ENCODE data around the gene SV2C. TPM values are rescaled to one million over a fixed set of nuclear protein-coding genes. Genes with fewer than 3 reads are reported as not detected.

The SV2C gene
- total and polyA plus RNA-seq, 2 donors (not counting 1 experiment from before 2014, with no cell fraction given), result not detected

DNA sequence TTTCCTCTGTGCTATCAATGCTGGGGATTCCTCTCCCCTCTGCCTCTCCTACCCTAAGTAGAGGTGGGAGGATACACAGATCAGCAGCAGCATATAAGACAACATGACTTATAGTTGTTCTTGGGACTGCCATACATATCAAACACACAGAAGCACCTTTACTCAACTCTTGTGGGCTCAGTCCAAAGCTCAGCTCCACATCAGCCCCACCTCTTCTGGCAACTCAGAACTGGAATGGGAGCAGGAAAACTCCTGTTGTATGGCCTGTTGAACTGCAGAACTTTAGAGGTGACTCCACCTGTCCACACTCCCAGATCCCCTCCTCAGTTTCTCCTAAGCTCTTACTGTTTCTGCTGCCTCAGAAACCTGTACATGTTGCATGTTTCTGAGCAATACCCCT lies 127.8 kb downstream of the SV2C start:
- Histone ChIP-seq H3K27ac (ENCODE audit: low read length in 2 of 2) (no peak overlapping the region), H3K27me3 (replicated peaks in 1 of 4; ENCODE audit: control extremely low read depth in 1 of 4, control insufficient read depth in 3 of 4, insufficient read depth in 4 of 4, low read length in 3 of 4) (no peaks in the 10 kb centered on the region), H3K36me3 (replicated peaks in 1 of 2; ENCODE audit: control extremely low read depth in 1 of 2, control insufficient read depth in 1 of 2, extremely low read depth in 1 of 2, insufficient read depth in 2 of 2, low read length in 1 of 2) (no peaks in the 10 kb centered on the region), H3K9ac (ENCODE audit: low read length) (no peak overlapping the region), H2AFZ (ENCODE audit: insufficient read depth, low read depth, low read length, poor library complexity, severe bottlenecking) (no peak overlapping the region), H4K20me1 (ENCODE audit: control insufficient read depth, insufficient read depth, low read length, poor library complexity, severe bottlenecking) (no peaks in the 10 kb centered on the region), H3K4me1 (ENCODE audit: control insufficient read depth in 2 of 2, insufficient read depth in 2 of 2, low read length in 2 of 2) (no peaks in the 10 kb centered on the region), H3K9me3 (ENCODE audit: control extremely low read depth in 1 of 3, control insufficient read depth in 2 of 3, insufficient read depth in 1 of 3, low read length in 2 of 3) (peaks cover 1 to 8% (median 5%) of the 10 kb centered on the region in 3 donors), H3K79me2 (ENCODE audit: control insufficient read depth, insufficient read depth, low read length) (no peaks in the 10 kb centered on the region), H3K4me2 (replicated peaks; ENCODE audit: low read depth, low read length, poor library complexity, severe bottlenecking) (no peak overlapping the region), H3K4me3 (ENCODE audit: control extremely low read depth in 1 of 5, extremely low read depth in 1 of 5, insufficient read depth in 1 of 5, low read depth in 2 of 5, low read length in 4 of 5) (no peak overlapping the region)
- no peak for DNase-seq
- ATAC-seq (ENCODE audit: low read depth), result no peak
- no peak overlapping the region for H3K27ac Mint-ChIP-seq
- CTCF ChIA-PET, result no interaction called here
- TF ChIP-seq, protein P1, sequence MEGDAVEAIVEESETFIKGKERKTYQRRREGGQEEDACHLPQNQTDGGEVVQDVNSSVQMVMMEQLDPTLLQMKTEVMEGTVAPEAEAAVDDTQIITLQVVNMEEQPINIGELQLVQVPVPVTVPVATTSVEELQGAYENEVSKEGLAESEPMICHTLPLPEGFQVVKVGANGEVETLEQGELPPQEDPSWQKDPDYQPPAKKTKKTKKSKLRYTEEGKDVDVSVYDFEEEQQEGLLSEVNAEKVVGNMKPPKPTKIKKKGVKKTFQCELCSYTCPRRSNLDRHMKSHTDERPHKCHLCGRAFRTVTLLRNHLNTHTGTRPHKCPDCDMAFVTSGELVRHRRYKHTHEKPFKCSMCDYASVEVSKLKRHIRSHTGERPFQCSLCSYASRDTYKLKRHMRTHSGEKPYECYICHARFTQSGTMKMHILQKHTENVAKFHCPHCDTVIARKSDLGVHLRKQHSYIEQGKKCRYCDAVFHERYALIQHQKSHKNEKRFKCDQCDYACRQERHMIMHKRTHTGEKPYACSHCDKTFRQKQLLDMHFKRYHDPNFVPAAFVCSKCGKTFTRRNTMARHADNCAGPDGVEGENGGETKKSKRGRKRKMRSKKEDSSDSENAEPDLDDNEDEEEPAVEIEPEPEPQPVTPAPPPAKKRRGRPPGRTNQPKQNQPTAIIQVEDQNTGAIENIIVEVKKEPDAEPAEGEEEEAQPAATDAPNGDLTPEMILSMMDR (IDR thresholded peaks at IDR 0.05), result no peak
- TF ChIP-seq EZH2 (IDR thresholded peaks at IDR 0.05; ENCODE audit: borderline replicate concordance, insufficient read depth, low read depth, low read length, poor library complexity, severe bottlenecking), result no peak
- intact Hi-C loops (cut with micrococcal nuclease), result no loop called here
- POLR2A ChIA-PET, result no interaction called here
- H3K4me1 Mint-ChIP-seq, result no peaks in the 10 kb centered on the region
- peaks cover 6% of the 10 kb centered on the region for H3K9me3 Mint-ChIP-seq (ENCODE audit: insufficient read depth)
- peaks cover 29% of the 10 kb centered on the region for H3K27me3 Mint-ChIP-seq
- no peak overlapping the region for H3K4me3 Mint-ChIP-seq

DNA sequence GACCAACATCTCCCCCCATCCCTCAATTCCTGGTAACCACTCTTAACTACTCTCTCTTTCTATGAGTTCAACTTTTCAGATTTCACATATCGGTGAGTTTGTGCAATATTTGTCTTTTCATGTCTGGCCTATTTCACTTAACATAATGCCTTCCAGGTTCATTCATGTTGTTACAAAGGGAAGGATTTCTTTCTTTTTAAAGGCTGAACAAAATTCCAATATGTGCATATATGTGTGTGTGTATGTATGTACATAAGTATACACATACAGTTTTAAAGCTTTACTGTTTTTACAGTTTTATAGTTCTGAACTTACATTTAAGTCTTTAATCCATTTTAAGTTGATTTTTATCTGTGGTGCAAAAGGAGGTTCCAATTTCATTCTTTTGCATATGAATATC lies 130.7 kb downstream of the SV2C start:
- Mint-ChIP-seq H3K4me1 (no peaks in the 10 kb centered on the region), H3K27ac (no peak overlapping the region), H3K27me3 (peaks cover 42% of the 10 kb centered on the region), H3K4me3 (no peak overlapping the region), H3K9me3 (ENCODE audit: insufficient read depth) (peaks cover 6% of the 10 kb centered on the region)
- Histone ChIP-seq H3K4me2 (replicated peaks; ENCODE audit: low read depth, low read length, poor library complexity, severe bottlenecking) (no peak overlapping the region), H3K9ac (ENCODE audit: low read length) (no peak overlapping the region), H3K9me3 (ENCODE audit: control extremely low read depth in 1 of 3, control insufficient read depth in 2 of 3, insufficient read depth in 1 of 3, low read length in 2 of 3) (peaks cover 1 to 8% (median 5%) of the 10 kb centered on the region in 3 donors), H3K79me2 (ENCODE audit: control insufficient read depth, insufficient read depth, low read length) (no peaks in the 10 kb centered on the region), H2AFZ (ENCODE audit: insufficient read depth, low read depth, low read length, poor library complexity, severe bottlenecking) (no peak overlapping the region), H3K4me3 (ENCODE audit: control extremely low read depth in 1 of 5, extremely low read depth in 1 of 5, insufficient read depth in 1 of 5, low read depth in 2 of 5, low read length in 4 of 5) (no peak overlapping the region), H4K20me1 (ENCODE audit: control insufficient read depth, insufficient read depth, low read length, poor library complexity, severe bottlenecking) (no peaks in the 10 kb centered on the region), H3K4me1 (ENCODE audit: control insufficient read depth in 2 of 2, insufficient read depth in 2 of 2, low read length in 2 of 2) (no peaks in the 10 kb centered on the region), H3K27me3 (replicated peaks in 1 of 4; ENCODE audit: control extremely low read depth in 1 of 4, control insufficient read depth in 3 of 4, insufficient read depth in 4 of 4, low read length in 3 of 4) (no peaks in the 10 kb centered on the region), H3K36me3 (replicated peaks in 1 of 2; ENCODE audit: control extremely low read depth in 1 of 2, control insufficient read depth in 1 of 2, extremely low read depth in 1 of 2, insufficient read depth in 2 of 2, low read length in 1 of 2) (no peaks in the 10 kb centered on the region), H3K27ac (ENCODE audit: low read length in 2 of 2) (no peak overlapping the region)
- ATAC-seq (ENCODE audit: low read depth), result no peak
- POLR2A ChIA-PET, result no interaction called here
- CTCF ChIA-PET, result no interaction called here
- DNase-seq, result no peak
- no CpG with 5 or more reads among the region's 1 CpG for WGBS (ENCODE audit: insufficient coverage)
- intact Hi-C loops (cut with micrococcal nuclease), result no loop called here
- TF ChIP-seq, protein P1 (IDR thresholded peaks at IDR 0.05), result no peak
- no peak for TF ChIP-seq EZH2 (IDR thresholded peaks at IDR 0.05; ENCODE audit: borderline replicate concordance, insufficient read depth, low read depth, low read length, poor library complexity, severe bottlenecking)
